H9 (cell line): ENCODE measurements around the gene LRP1B. TPM values are rescaled to one million over a fixed set of nuclear protein-coding genes. Genes with fewer than 3 reads are reported as not detected.

ENCODE experiments used
- DNase-seq: peaks from one replicate; pipeline ENCODE4 v3.0.0-alpha.2; 2017
- H2AFZ ChIP-seq: one replicate; pipeline ENCODE4 v1.6.1; 2013; ENCODE audit warnings: mild to moderate bottlenecking, low read length, control low read depth, moderate library complexity
- H2AK5ac ChIP-seq: 2 replicates; pipeline ENCODE4 v1.6.1; 2013; ENCODE audit warnings: low read length, control low read depth, mixed read lengths; ENCODE audit not compliant: insufficient read length
- H2BK120ac ChIP-seq: one replicate; pipeline ENCODE4 v1.6.1; 2013; ENCODE audit warnings: low read depth, mild to moderate bottlenecking, low read length, control low read depth, inconsistent platforms; ENCODE audit not compliant: poor library complexity, severe bottlenecking
- H2BK12ac ChIP-seq: 2 replicates; pipeline ENCODE4 v1.6.1; 2013; ENCODE audit warnings: low read length, control low read depth, mixed read lengths, low read depth; ENCODE audit not compliant: insufficient read length
- H2BK15ac ChIP-seq: 2 replicates; pipeline ENCODE4 v1.6.1; 2013; ENCODE audit warnings: low read depth, low read length, control low read depth
- H2BK20ac ChIP-seq: one replicate; pipeline ENCODE4 v1.6.1; 2013; ENCODE audit warnings: low read depth, mild to moderate bottlenecking, low read length, control low read depth, inconsistent platforms; ENCODE audit not compliant: poor library complexity, severe bottlenecking
- H2BK5ac ChIP-seq: 2 replicates; pipeline ENCODE4 v1.6.1; 2013; ENCODE audit warnings: low read length, control low read depth, mixed read lengths; ENCODE audit not compliant: insufficient read length
- H3K14ac ChIP-seq: 2 replicates; pipeline ENCODE4 v1.6.1; 2013; ENCODE audit warnings: low read length, control low read depth; ENCODE audit not compliant: insufficient read depth
- H3K18ac ChIP-seq: 2 replicates; pipeline ENCODE4 v1.6.1; 2013; ENCODE audit warnings: low read depth, mild to moderate bottlenecking, mixed read lengths, low read length, control low read depth; ENCODE audit not compliant: insufficient read length
- H3K23ac ChIP-seq: 2 replicates; pipeline ENCODE4 v1.6.1; 2013; ENCODE audit warnings: low read length, control low read depth, mixed read lengths, low read depth; ENCODE audit not compliant: insufficient read length
- H3K23me2 ChIP-seq: 2 replicates; pipeline ENCODE4 v1.6.1; 2013; ENCODE audit warnings: low read depth, mild to moderate bottlenecking, mixed read lengths, low read length, control low read depth; ENCODE audit not compliant: insufficient read length, poor library complexity, severe bottlenecking
- H3K27ac ChIP-seq: 2 replicates; pipeline ENCODE4 v1.5.1; 2013; ENCODE audit warnings: low read length, control low read depth, mixed read lengths, low read depth; ENCODE audit not compliant: insufficient read length
- H3K27me3 ChIP-seq: 2 replicates; pipeline ENCODE4 v1.6.1; 2013; ENCODE audit warnings: low read length, control low read depth, inconsistent platforms; ENCODE audit not compliant: insufficient read depth
- H3K4ac ChIP-seq: 2 replicates; pipeline ENCODE4 v1.6.1; 2013; ENCODE audit warnings: low read depth, mild to moderate bottlenecking, control low read depth, inconsistent platforms, low read length, moderate library complexity
- H3K4me1 ChIP-seq: 2 replicates; pipeline ENCODE4 v1.6.1; 2013; ENCODE audit warnings: low read length, control low read depth, inconsistent platforms; ENCODE audit not compliant: insufficient read depth
- H3K4me2 ChIP-seq: 2 replicates; pipeline ENCODE4 v1.6.1; 2013; ENCODE audit warnings: low read length, control low read depth, mixed read lengths; ENCODE audit not compliant: insufficient read length, insufficient read depth
- H3K56ac ChIP-seq: 2 replicates; pipeline ENCODE4 v1.6.1; 2013; ENCODE audit warnings: low read depth, mild to moderate bottlenecking, mixed read lengths, low read length, control low read depth; ENCODE audit not compliant: insufficient read length
- H3K79me1 ChIP-seq: 2 replicates; pipeline ENCODE4 v1.6.1; 2013; ENCODE audit warnings: low read depth, mild to moderate bottlenecking, moderate library complexity, low read length, control low read depth, inconsistent platforms; ENCODE audit not compliant: insufficient read depth, poor library complexity, severe bottlenecking
- H3K79me2 ChIP-seq: 2 replicates; pipeline ENCODE4 v1.6.1; 2013; ENCODE audit warnings: low read length, control low read depth, inconsistent platforms; ENCODE audit not compliant: insufficient read depth
- H3K9ac ChIP-seq: 2 replicates; pipeline ENCODE4 v1.6.1; 2013; ENCODE audit warnings: low read length, control low read depth, mixed read lengths; ENCODE audit not compliant: insufficient read length; ENCODE audit errors: extremely low read depth
- H3K9me3 ChIP-seq: one replicate; pipeline ENCODE4 v1.6.1; 2013; ENCODE audit warnings: low read depth, low read length, inconsistent platforms; ENCODE audit not compliant: control insufficient read depth
- H3T11ph ChIP-seq: one replicate; pipeline ENCODE4 v1.6.1; 2013; ENCODE audit warnings: mild to moderate bottlenecking, low read length, control low read depth, inconsistent platforms
- H4K20me1 ChIP-seq: one replicate; pipeline ENCODE4 v1.6.1; 2013; ENCODE audit not compliant: control insufficient read depth, insufficient read length, insufficient read depth
- H4K5ac ChIP-seq: 2 replicates; pipeline ENCODE4 v1.6.1; 2013; ENCODE audit warnings: low read depth, mild to moderate bottlenecking, mixed read lengths, low read length, control low read depth; ENCODE audit not compliant: insufficient read length
- H4K8ac ChIP-seq: replicated peaks from 2 replicates; pipeline ENCODE4 v1.6.1; 2013; ENCODE audit warnings: low read length, control low read depth, mixed read lengths, low read depth; ENCODE audit not compliant: insufficient read length
- H4K91ac ChIP-seq: 2 replicates; pipeline ENCODE4 v1.6.1; 2013; ENCODE audit warnings: low read depth, mild to moderate bottlenecking, moderate library complexity, mixed read lengths, low read length, control low read depth; ENCODE audit not compliant: insufficient read length
- H3K27ac Mint-ChIP-seq, 3 experiments: 2 replicates in 2 of 3; 3 replicates in 1 of 3; pipeline ENCODE4 v1.8.0; 2020 to 2021; ENCODE audit warnings: mixed read lengths in 3 of 3, mild to moderate bottlenecking in 1 of 3, moderate library complexity in 1 of 3
- H3K27me3 Mint-ChIP-seq: 2 replicates; pipeline ENCODE4 v1.8.0; 2021; ENCODE audit warnings: low read depth, mild to moderate bottlenecking, moderate library complexity, mixed read lengths
- H3K36me3 Mint-ChIP-seq, 3 experiments: 2 replicates in 2 of 3; 3 replicates in 1 of 3; pipeline ENCODE4 v1.8.0; 2020 to 2021; ENCODE audit warnings: low read depth in 3 of 3, mixed read lengths in 3 of 3; ENCODE audit not compliant: insufficient read depth in 1 of 3
- H3K4me1 Mint-ChIP-seq, 2 experiments: 2 replicates each; pipeline ENCODE4 v1.8.0; 2020; ENCODE audit warnings: mixed read lengths in 2 of 2
- H3K4me3 Mint-ChIP-seq, 2 experiments: 2 replicates in 1 of 2; 3 replicates in 1 of 2; pipeline ENCODE4 v1.8.0; 2020 to 2021; ENCODE audit warnings: mild to moderate bottlenecking in 2 of 2, mixed read lengths in 2 of 2, moderate library complexity in 1 of 2
- H3K9me3 Mint-ChIP-seq, 2 experiments: 2 replicates in 1 of 2; 3 replicates in 1 of 2; pipeline ENCODE4 v1.8.0; 2020; ENCODE audit warnings: mild to moderate bottlenecking in 2 of 2, mixed read lengths in 2 of 2, moderate library complexity in 1 of 2
- WGBS: extraction: QIAGEN DNeasy Blood & Tissue Kit; methylation state at CpG from one replicate; pipeline ENCODE4 v1.1.7; 2013; ENCODE audit warnings: missing lambda C conversion rate, low lambda C conversion rate, mixed read lengths; ENCODE audit not compliant: insufficient read length; ENCODE audit errors: extremely low coverage; 5-methylcytosine and 5-hydroxymethylcytosine counted together
- total RNA-seq: library from RNA; stranded (reverse); gene quantifications from 2 replicates; pipeline ENCODE4 v1.2.1, GENCODE V29; 2021
- TF ChIP-seq, protein P1 (sequence below): fragments of 200-600 bp; sonication (generic); conservative IDR thresholded peaks from 3 replicates; pipeline ENCODE4 v1.8.0; 2021; ENCODE audit warnings: antibody characterized with exemption, mild to moderate bottlenecking

LRP1B gene
- total RNA-seq, 1 experiment from 2014 or later, result not detected

- Mint-ChIP-seq H3K4me3 (no peak overlapping the region), H3K27me3 (no peaks in the 10 kb centered on the region), H3K27ac (no peak overlapping the region), H3K36me3 (peaks cover 0 to 4% (median 0%) of the 10 kb centered on the region in 3 experiments; a peak in 1 of 7 replicates), H3K9me3 (no peaks in the 10 kb centered on the region; a peak in 1 of 5 replicates), H3K4me1 (no peaks in the 10 kb centered on the region)
- no peak overlapping the region for H3K4me2 ChIP-seq
- no peak overlapping the region for H4K8ac ChIP-seq
- no peaks in the 10 kb centered on the region for H4K20me1 ChIP-seq
- H2BK12ac ChIP-seq, result no peak overlapping the region
- no peak overlapping the region for H2BK5ac ChIP-seq
- H3K4ac ChIP-seq, result no peak overlapping the region
- no peaks in the 10 kb centered on the region for H3K79me1 ChIP-seq
- H3K14ac ChIP-seq, result no peak overlapping the region
- no peak for DNase-seq
- no peaks in the 10 kb centered on the region for H3K27me3 ChIP-seq
- H3K56ac ChIP-seq, result no peak overlapping the region
- no CpG with 5 or more reads among the region's 1 CpG for WGBS
- no peak overlapping the region for H2AK5ac ChIP-seq
- H3K9ac ChIP-seq, result no peak overlapping the region
- no peak overlapping the region for H3K23ac ChIP-seq
- H2AFZ ChIP-seq, result no peak overlapping the region
- H3K4me1 ChIP-seq, result no peaks in the 10 kb centered on the region
- H2BK15ac ChIP-seq, result no peak overlapping the region
- H2BK120ac ChIP-seq, result no peak overlapping the region
- H4K5ac ChIP-seq, result no peak overlapping the region
- H3K9me3 ChIP-seq, result no peaks in the 10 kb centered on the region
- TF ChIP-seq, protein P1, sequence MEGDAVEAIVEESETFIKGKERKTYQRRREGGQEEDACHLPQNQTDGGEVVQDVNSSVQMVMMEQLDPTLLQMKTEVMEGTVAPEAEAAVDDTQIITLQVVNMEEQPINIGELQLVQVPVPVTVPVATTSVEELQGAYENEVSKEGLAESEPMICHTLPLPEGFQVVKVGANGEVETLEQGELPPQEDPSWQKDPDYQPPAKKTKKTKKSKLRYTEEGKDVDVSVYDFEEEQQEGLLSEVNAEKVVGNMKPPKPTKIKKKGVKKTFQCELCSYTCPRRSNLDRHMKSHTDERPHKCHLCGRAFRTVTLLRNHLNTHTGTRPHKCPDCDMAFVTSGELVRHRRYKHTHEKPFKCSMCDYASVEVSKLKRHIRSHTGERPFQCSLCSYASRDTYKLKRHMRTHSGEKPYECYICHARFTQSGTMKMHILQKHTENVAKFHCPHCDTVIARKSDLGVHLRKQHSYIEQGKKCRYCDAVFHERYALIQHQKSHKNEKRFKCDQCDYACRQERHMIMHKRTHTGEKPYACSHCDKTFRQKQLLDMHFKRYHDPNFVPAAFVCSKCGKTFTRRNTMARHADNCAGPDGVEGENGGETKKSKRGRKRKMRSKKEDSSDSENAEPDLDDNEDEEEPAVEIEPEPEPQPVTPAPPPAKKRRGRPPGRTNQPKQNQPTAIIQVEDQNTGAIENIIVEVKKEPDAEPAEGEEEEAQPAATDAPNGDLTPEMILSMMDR, result no peak
- no peaks in the 10 kb centered on the region for H3K79me2 ChIP-seq
- no peak overlapping the region for H2BK20ac ChIP-seq
- H3T11ph ChIP-seq, result no peak overlapping the region
- H4K91ac ChIP-seq, result no peak overlapping the region
- no peak overlapping the region for H3K27ac ChIP-seq
- H3K18ac ChIP-seq, result no peak overlapping the region
- H3K23me2 ChIP-seq, result no peaks in the 10 kb centered on the region
These were observed 782.3 kb downstream of the LRP1B start for GRCh38 chr2:141348481-141348880.
